GM12874 (cell line): ENCODE results near the gene TESK2.
A peak's percentile ranks its signal among the peaks of the same experiment; 100 is the strongest.

Experiments used
- TF ChIP-seq, protein P1 (sequence below): IDR thresholded peaks from 2 replicates; pipeline ENCODE4 v1.5.1; 2011; ENCODE audit warnings: low read depth, mild to moderate bottlenecking, control low read depth, low read length, moderate library complexity; ENCODE audit not compliant: insufficient read depth

The TESK2 gene

DNA sequence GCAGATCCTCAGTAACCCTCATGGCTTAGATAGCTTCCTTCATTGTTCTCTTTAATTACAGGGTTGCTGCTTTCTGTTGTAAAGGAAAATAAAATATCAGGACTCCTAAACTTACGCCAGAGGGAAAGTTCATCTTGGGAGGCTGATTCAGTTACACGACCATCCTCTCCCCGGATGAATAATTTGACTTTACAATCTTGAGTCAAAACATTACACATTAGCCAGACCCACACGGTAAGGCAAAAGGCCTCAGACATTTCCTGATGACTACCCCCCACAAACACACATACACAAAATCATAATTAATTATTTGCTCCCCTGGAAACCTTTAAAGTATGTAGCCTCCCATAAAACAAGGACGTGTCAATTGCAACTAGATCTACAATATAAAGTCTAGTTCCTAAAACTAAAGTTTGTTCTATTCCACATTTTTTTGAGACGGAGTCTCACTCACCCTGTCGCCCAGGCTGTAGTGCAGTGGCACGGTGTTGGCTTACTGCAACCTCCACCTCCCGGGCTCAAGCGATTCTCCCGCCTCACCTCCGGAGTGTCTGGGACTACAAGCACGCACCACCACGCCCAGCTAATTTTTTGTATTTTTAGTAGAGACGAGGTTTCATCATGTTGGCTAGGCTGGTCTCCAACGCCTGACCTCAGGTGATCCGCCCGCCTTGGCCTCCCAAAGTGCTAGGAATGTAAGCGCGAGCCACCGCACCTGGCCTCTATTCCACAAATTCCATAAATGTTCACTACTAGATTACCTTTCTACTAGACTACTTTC is 31.6 kb upstream of the TESK2 start:
- TF ChIP-seq, protein P1, sequence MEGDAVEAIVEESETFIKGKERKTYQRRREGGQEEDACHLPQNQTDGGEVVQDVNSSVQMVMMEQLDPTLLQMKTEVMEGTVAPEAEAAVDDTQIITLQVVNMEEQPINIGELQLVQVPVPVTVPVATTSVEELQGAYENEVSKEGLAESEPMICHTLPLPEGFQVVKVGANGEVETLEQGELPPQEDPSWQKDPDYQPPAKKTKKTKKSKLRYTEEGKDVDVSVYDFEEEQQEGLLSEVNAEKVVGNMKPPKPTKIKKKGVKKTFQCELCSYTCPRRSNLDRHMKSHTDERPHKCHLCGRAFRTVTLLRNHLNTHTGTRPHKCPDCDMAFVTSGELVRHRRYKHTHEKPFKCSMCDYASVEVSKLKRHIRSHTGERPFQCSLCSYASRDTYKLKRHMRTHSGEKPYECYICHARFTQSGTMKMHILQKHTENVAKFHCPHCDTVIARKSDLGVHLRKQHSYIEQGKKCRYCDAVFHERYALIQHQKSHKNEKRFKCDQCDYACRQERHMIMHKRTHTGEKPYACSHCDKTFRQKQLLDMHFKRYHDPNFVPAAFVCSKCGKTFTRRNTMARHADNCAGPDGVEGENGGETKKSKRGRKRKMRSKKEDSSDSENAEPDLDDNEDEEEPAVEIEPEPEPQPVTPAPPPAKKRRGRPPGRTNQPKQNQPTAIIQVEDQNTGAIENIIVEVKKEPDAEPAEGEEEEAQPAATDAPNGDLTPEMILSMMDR: no peak

DNA sequence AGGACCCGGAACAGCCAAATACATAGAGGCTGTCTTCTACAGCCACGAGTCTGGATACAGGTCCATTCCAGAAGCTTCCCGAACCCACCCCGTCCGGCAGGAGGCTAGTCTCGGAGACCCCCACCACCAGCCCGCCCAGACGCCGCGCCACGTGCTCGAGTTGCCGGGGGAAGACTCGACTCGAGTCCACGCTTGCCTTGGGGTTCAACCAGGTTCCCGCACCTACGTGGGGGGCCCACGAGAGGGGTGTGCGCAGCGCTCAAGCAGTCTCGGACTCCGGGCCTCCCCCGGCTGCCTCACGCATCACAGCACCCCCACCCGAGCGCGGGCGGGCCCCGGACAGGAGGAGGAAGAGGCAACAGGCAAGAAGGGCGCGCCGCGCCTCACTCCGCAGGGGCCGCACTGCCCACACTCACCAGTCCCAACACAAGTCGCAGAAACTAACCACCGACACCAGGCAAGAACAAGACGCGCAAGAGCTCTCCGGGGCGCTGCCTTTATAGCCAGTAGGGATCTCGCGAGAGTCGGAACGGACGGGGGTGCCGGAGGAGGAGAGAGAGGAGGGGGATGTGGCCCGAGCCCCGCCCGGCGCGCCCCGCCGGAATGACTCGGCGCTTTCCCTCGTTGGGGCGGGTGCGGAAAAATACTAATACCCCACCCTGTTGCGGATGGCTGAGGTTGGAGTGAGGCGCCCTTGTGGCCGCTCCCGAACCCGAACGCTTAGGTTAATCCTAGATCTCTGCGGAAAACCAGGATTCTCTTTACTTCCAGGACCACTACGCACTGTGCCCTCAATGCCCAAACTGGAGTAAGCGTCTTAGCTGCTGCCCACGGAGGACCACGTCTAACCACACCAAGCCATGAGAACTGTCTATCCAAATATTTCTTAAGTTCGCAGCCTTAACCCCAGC is 30.7 kb upstream of the TESK2 start, which contains the start of gene PRDX1:
TSS of gene PRDX1 (minus strand) at position 472 of the 911 bp plus-strand sequence. CDS start 2,841 bp downstream, outside the sequence.
- TF ChIP-seq, protein P1: no peak

DNA sequence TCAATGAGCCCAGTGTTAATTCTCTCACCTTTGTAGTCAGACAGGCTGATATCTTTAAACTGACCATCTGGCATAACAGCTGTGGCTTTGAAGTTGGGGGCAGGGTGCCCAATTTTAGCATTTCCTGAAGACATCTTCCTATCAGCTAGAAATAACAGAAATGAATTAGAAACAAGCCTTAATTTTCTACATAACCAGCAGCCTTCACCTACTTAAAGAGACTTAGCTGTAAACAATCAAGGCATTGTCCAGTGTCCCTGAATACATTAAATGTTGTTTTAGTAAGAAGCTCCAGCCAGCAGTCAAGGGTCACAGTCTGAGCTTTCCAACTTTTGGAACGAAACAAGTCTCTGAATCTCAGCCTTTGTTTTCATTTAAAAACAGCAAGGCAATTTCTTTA is 27.9 kb upstream of the TESK2 start:
- TF ChIP-seq, protein P1: no peak

DNA sequence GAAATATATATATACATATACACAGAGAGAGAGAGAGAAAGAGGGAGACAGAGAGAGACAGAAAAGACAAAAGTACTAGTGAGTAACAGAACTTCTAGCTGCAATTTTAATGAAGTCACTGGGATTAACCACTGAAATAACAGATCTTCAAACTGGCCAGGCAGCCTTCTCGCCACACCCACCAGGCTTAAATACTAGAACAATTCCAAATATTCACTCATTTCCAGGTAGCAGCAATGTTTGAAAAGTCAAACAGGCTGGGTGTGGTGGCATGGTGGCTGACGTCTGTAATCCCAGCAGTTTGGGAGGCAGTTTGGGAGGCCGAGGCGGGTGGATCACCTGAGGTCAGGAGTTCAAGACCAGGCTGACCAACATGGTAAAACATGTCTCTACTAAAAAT is 25.5 kb upstream of the TESK2 start:
- TF ChIP-seq, protein P1: no peak

DNA sequence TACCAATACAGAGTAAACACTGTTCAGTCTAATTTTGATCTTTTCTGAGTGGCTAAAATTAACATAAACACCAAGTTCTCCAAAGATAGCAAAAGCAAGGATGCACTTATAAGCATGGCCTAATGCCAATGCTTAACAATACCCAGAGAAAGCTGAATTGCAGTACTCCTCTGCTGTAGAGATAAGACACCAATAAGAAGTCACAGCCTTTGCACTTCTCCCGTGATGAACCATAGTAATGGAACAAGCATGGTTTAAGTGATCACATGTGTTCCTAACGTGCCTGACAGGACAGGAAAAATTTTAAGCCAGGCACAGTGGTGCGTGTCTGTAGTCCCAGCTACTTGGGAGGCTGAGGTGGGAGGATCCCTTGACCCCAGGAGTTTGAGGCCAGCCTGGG is 25.1 kb upstream of the TESK2 start:
- TF ChIP-seq, protein P1: no peak

DNA sequence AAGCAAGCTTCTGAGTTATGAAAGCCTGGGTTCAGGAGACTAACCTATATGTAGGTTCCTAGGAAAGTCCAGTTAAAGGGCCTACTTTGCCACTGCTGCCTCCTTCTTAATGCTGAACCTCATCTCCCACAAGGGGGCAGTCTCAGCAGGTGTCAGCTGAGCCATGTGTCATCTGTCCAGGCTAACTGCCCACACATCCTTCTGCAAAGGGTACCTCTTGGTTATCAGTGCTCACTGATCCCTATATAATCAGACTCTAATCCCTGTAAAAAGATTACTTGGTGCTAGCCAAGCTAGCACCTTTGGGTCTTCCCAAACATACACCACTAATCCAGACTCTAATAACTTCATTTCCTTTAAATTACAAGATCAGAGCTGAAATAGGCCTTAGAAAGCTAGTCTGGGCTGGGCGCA is 21.7 kb upstream of the TESK2 start:
- TF ChIP-seq, protein P1: peak; percentile 73

DNA sequence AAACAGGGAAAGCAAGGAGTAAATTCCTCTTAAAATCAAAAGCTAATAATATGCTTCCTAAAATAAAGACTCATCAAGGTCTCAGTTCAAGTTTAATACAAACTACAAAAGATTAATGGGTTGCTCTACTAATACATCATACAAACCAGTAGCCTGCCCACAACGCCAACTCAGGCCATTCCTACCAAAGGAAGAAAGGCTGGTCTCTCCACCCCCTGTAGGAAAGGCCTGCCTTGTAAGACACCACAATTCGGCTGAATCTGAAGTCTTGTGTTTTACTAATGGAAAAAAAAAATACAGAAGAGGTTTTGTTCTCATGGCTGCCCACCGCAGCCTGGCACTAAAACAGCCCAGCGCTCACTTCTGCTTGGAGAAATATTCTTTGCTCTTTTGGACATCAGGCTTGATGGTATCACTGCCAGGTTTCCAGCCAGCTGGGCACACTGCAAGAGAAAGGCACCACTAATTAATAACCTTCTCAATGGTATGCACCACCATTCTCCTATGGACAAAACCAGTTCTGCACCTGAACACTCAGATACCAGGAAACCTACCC is 20.1 kb upstream of the TESK2 start:
- TF ChIP-seq, protein P1: no peak
